Lung (tissue), 12 donors: ENCODE results near the gene RIPPLY3. TPM values are rescaled to one million over a fixed set of nuclear protein-coding genes. Genes with fewer than 3 reads are reported as not detected.
A peak's percentile ranks its signal among the peaks of the same experiment; 100 is the strongest.
"Not testable (repeated sequence)": the region's sequence is repeated elsewhere in the genome, so short reads cannot be mapped to it uniquely, and the experiment has no call there.

Experiments
- ATAC-seq: fragments of 200-7000 bp; cut with Tn5 transposase; one replicate; pipeline ENCODE4 v1.9.1; 2020; ENCODE audit warnings: moderate number of reproducible peaks; ENCODE audit not compliant: insufficient read depth, low FRiP score
- DNase-seq, 3 donors: peaks; one replicate each; pipeline ENCODE4 v3.0.0-alpha.2; 2013 to 2017
- H3K27ac ChIP-seq, 2 donors: one replicate each; pipeline ENCODE4 v1.5.1; 2013; ENCODE audit warnings: mild to moderate bottlenecking in 2 of 2, moderate library complexity in 2 of 2, control low read depth in 1 of 2, inconsistent platforms in 1 of 2, low read depth in 1 of 2, low read length in 1 of 2
- H3K27me3 ChIP-seq, 3 donors: one replicate each; pipeline ENCODE4 v1.5.1; 2013; ENCODE audit warnings: low read length in 2 of 3; ENCODE audit not compliant: control insufficient read depth in 3 of 3, insufficient read depth in 3 of 3
- H3K36me3 ChIP-seq, 4 donors: one replicate each; pipeline ENCODE4 v1.5.1; 2013; ENCODE audit warnings: low read length in 4 of 4, mild to moderate bottlenecking in 1 of 4, moderate library complexity in 1 of 4; ENCODE audit not compliant: control insufficient read depth in 4 of 4, insufficient read depth in 4 of 4
- H3K4me1 ChIP-seq, 5 donors: one replicate each; pipeline ENCODE4 v1.5.1; 2013; ENCODE audit warnings: low read length in 5 of 5, mild to moderate bottlenecking in 2 of 5, moderate library complexity in 1 of 5; ENCODE audit not compliant: control insufficient read depth in 5 of 5, insufficient read depth in 5 of 5
- H3K4me3 ChIP-seq: one replicate; pipeline ENCODE4 v1.5.1; 2013; ENCODE audit warnings: mild to moderate bottlenecking, control low read depth, moderate library complexity
- H3K9ac ChIP-seq, 2 donors: one replicate each; pipeline ENCODE4 v1.5.1; 2013; ENCODE audit warnings: low read length in 2 of 2, control low read depth in 1 of 2; ENCODE audit not compliant: insufficient read depth in 1 of 2
- H3K9me3 ChIP-seq, 4 donors: one replicate each; pipeline ENCODE4 v1.5.1; 2013; ENCODE audit warnings: low read length in 3 of 4, mild to moderate bottlenecking in 1 of 4, moderate library complexity in 1 of 4; ENCODE audit not compliant: control insufficient read depth in 4 of 4, insufficient read depth in 3 of 4
- WGBS, 2 donors: extraction: QIAGEN DNeasy Blood & Tissue Kit; methylation state at CpG; one replicate each; pipeline ENCODE4 v1.1.7; 2013; 5-methylcytosine and 5-hydroxymethylcytosine counted together
- polyA plus RNA-seq, 2 donors: library from polyadenylated mRNA; stranded (reverse); fragments of 200-250 nt; gene quantifications; one replicate each; pipeline ENCODE4 v1.2.1, GENCODE V29; 2013
- total RNA-seq, 2 donors: library from RNA; depleted of rRNA in 1 of 2; stranded (reverse); fragments of >200 nt in 1 of 2; gene quantifications; one replicate each; pipeline ENCODE4 v1.2.1, GENCODE V29; 2014 to 2021
- TF ChIP-seq, protein P1 (sequence below): IDR thresholded peaks from 2 replicates; pipeline ENCODE4 v1.5.1; 2012; ENCODE audit warnings: mild to moderate bottlenecking; ENCODE audit errors: control extremely low read depth, extremely low read depth
- donor health status: control.
- donor health status: control.
- donor health status: Bipolar disorder and iron deficiency.
- donor health status: healthy.
- donor health status: DM: yes; HTN: yes; CAD: no.

The RIPPLY3 gene
- total and polyA plus RNA-seq, 4 donors, result 0.18 to 2.1 (median 0.57) TPM

DNA sequence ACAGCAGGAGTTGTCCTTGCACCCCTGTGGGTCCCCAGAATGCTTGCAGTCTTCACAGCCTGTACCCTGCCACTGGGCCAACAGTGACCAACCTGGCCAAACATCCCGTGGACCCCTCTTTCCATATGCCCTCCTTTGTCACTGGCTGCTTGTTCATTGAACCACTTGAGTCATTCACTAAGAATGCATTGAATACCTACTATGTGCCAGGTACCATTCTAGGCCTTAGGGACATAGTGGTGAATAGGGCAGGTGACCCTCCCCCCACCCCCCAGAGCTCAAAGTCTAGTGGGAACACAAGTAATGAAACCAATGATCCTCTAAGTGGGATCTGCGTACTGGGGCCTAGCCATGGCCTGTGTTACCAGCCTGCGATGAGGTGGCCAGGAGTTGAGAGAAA lies 38.1 kb downstream of the RIPPLY3 start:
- no peaks in the 10 kb centered on the region for H3K9me3 ChIP-seq
- H3K27me3 ChIP-seq, result no peaks in the 10 kb centered on the region
- H3K9ac ChIP-seq, result no peak overlapping the region
- ATAC-seq, result no peak
- 95 to 96% methylated on average over 3 of the region's 3 CpGs for WGBS, 2 donors
- no peak for DNase-seq
- no peaks in the 10 kb centered on the region for H3K4me1 ChIP-seq
- H3K27ac ChIP-seq, result no peak overlapping the region
- TF ChIP-seq, protein P1, sequence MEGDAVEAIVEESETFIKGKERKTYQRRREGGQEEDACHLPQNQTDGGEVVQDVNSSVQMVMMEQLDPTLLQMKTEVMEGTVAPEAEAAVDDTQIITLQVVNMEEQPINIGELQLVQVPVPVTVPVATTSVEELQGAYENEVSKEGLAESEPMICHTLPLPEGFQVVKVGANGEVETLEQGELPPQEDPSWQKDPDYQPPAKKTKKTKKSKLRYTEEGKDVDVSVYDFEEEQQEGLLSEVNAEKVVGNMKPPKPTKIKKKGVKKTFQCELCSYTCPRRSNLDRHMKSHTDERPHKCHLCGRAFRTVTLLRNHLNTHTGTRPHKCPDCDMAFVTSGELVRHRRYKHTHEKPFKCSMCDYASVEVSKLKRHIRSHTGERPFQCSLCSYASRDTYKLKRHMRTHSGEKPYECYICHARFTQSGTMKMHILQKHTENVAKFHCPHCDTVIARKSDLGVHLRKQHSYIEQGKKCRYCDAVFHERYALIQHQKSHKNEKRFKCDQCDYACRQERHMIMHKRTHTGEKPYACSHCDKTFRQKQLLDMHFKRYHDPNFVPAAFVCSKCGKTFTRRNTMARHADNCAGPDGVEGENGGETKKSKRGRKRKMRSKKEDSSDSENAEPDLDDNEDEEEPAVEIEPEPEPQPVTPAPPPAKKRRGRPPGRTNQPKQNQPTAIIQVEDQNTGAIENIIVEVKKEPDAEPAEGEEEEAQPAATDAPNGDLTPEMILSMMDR, result no peak
- H3K4me3 ChIP-seq, result no peak overlapping the region
- H3K36me3 ChIP-seq, result no peaks in the 10 kb centered on the region

DNA sequence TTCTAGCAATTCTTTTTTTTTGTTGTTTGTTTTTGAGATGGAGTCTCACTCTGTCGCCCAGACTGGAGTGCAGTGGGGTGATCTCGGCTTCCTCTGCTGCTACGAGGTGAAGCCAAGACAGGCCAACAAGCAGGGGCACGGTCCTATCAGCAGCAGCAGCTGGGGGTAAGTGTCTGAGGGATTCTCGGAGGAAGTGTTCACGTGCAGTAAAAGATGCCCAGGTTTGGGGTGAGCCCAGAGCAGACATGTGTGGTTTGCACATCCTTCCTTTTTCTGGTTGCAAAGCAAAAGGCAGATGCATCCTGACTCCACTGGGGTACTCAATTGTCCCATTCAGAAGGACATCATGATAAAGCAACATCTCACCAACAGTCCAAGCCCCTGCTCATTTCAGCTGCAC lies 38.6 kb downstream of the RIPPLY3 start:
- no peak overlapping the region for H3K9ac ChIP-seq
- 19 to 59% methylated on average over 6 of the region's 6 CpGs for WGBS, 2 donors
- ATAC-seq (no peak), DNase-seq (no peak)
- H3K9me3 ChIP-seq, result no peaks in the 10 kb centered on the region
- H3K4me3 ChIP-seq, result no peak overlapping the region
- H3K27ac ChIP-seq, result no peak overlapping the region
- TF ChIP-seq, protein P1, result no peak
- no peaks in the 10 kb centered on the region for H3K27me3 ChIP-seq
- H3K36me3 ChIP-seq, result no peaks in the 10 kb centered on the region
- no peaks in the 10 kb centered on the region for H3K4me1 ChIP-seq

DNA sequence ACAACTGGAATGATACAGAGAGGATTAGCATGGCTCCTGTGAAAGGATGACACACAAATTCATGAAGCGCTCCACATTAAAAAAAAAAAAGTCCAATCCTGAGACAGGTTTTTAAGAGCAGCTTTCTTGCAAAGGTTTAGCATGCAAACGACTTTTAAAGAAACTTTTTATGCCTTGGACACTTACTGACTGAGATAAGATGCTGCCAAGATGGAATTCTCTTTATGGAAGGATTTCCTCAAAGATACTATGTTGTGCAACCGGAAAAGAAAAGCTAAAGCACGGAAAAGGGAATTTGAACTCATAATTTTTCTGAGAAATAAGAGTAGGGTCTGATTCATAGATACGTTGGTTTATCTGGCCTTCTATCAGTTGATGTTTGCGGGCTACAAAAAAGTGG lies 39.1 kb downstream of the RIPPLY3 start:
- ATAC-seq (no peak), DNase-seq (peak in 1 of 3 donors; percentile 25)
- TF ChIP-seq, protein P1, result no peak
- H3K27ac ChIP-seq, result no peak overlapping the region
- H3K36me3 ChIP-seq, result no peaks in the 10 kb centered on the region
- H3K9ac ChIP-seq, result no peak overlapping the region
- H3K27me3 ChIP-seq, result no peaks in the 10 kb centered on the region
- WGBS, 2 donors, result 59 to 77% methylated on average over 6 of the region's 6 CpGs
- H3K4me3 ChIP-seq, result no peak overlapping the region
- H3K4me1 ChIP-seq, result no peaks in the 10 kb centered on the region
- no peaks in the 10 kb centered on the region for H3K9me3 ChIP-seq

DNA sequence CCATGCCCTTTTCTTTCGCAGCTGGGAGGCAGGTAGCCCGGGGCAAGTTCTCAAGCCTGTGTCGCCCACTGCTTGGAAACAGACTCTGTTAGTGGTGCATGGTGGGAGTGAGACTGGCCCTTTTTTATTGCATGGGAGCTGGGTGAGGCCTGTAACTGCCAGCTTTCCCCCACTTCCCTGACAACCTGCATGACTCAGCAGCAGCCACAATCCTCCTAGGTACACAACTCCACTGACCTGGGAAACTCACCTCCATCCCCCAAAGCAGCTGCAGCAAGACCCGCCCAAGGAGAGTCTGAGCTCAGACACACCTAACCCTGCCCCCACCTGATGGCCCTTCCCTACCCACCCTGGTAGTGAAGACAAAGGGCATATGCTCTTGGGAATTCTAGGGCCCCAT lies 40.6 kb downstream of the RIPPLY3 start:
- no peaks in the 10 kb centered on the region for H3K4me1 ChIP-seq
- H3K27ac ChIP-seq, result no peak overlapping the region
- TF ChIP-seq, protein P1, result no peak
- H3K27me3 ChIP-seq, result no peaks in the 10 kb centered on the region
- no peak overlapping the region for H3K4me3 ChIP-seq
- DNase-seq (no peak), ATAC-seq (no peak)
- H3K9me3 ChIP-seq, result no peaks in the 10 kb centered on the region
- 97% methylated on average over 4 of the region's 4 CpGs for WGBS, 2 donors
- H3K36me3 ChIP-seq, result no peaks in the 10 kb centered on the region
- H3K9ac ChIP-seq, result no peak overlapping the region

DNA sequence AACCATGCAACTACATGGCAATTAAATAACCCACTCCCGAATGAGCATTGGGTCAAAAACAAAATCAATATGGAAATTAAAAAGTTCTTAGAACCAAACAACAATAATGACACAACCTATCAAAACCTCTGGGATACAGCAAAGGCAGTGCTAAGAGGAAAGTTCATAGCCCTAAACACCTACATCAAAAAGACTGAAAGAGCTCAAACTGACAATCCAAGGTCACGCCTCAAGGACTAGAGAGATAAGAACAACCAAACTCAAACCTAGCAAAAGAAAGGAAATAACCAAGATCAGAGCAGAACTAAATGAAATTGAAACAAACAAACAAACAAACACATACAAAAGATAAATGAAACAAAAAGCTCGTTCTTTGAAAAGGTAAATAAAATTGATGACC lies 43.2 kb downstream of the RIPPLY3 start:
- H3K9ac ChIP-seq, H3K27me3 ChIP-seq, H3K4me1 ChIP-seq, H3K9me3 ChIP-seq, H3K36me3 ChIP-seq, DNase-seq, H3K4me3 ChIP-seq, ATAC-seq, H3K27ac ChIP-seq: not testable (repeated sequence)
- 88 to 89% methylated on average over 3 of the region's 3 CpGs for WGBS, 2 donors
